Neutrophil (primary cell): ENCODE data around the gene SLC13A3.

Source experiments
- H3K27ac ChIP-seq: fragments of 200-600 bp; sonication (generic); 2 replicates; pipeline ENCODE4 v1.5.1; 2016; ENCODE audit warnings: mild to moderate bottlenecking, moderate library complexity
- H3K27me3 ChIP-seq: fragments of 200-600 bp; sonication (generic); 2 replicates; pipeline ENCODE4 v1.6.0; 2016; ENCODE audit warnings: mild to moderate bottlenecking
- H3K36me3 ChIP-seq: fragments of 200-600 bp; sonication (generic); 2 replicates; pipeline ENCODE4 v1.5.1; 2017
- H3K4me1 ChIP-seq, 2 experiments: fragments of 200-600 bp in 1 of 2; sonication (generic) in 1 of 2; 1 replicate in 1 of 2; 2 replicates in 1 of 2; pipeline versions ENCODE4 v1.5.1 to v1.6.1; 2013 to 2016; ENCODE audit warnings: low read depth in 1 of 2, low read length in 1 of 2, mild to moderate bottlenecking in 1 of 2, moderate library complexity in 1 of 2; ENCODE audit not compliant: control insufficient read depth in 1 of 2, insufficient read depth in 1 of 2
- H3K4me3 ChIP-seq, 2 experiments: fragments of 200-600 bp in 1 of 2; sonication (generic) in 1 of 2; 1 replicate in 1 of 2; 2 replicates in 1 of 2; pipeline ENCODE4 v1.5.1; 2013 to 2016; ENCODE audit warnings: low read depth in 1 of 2, low read length in 1 of 2, mild to moderate bottlenecking in 1 of 2, moderate library complexity in 1 of 2
- H3K9me3 ChIP-seq: fragments of 200-600 bp; sonication (generic); 2 replicates; pipeline ENCODE4 v1.5.1; 2016
- TF ChIP-seq, protein P1 (sequence below): fragments of 200-600 bp; sonication (generic); IDR thresholded peaks from 2 replicates; pipeline ENCODE4 v1.5.1; 2016; ENCODE audit warnings: antibody characterized with exemption

The SLC13A3 gene

DNA sequence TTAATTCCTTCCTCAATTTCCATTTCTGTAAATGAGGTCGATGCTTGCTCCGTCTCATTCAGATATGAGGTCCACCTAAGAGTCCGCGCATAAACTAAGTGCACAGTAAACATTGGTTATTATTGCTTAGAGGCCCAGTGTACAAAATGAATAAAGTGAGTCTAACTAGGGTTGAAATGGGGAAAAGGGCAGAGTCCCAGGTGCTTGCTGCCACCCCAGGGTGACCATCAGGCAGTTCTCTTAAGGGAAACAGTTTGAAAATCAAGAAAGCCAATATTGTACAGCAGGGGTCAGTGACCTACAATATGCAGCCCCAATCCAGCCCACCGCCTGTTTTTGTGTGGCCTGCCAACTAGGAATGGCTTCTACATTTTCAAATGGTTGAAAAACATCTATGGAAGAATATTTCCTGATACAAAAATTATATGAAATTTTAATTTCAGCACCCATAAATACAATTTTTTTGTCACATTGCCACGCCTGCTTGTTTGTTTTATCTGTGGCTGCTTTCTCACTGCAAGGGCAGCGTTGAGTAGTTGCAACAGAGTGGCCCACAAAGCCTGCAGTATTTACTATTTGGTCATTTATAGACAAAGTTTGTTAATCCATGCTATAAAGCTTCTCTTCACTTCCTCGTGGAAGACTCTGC, 43.3 kb downstream of the SLC13A3 start:
- H3K36me3 ChIP-seq, result no peaks in the 10 kb centered on the region
- no peaks in the 10 kb centered on the region for H3K9me3 ChIP-seq
- H3K4me1 ChIP-seq, result no peaks in the 10 kb centered on the region
- TF ChIP-seq, protein P1, sequence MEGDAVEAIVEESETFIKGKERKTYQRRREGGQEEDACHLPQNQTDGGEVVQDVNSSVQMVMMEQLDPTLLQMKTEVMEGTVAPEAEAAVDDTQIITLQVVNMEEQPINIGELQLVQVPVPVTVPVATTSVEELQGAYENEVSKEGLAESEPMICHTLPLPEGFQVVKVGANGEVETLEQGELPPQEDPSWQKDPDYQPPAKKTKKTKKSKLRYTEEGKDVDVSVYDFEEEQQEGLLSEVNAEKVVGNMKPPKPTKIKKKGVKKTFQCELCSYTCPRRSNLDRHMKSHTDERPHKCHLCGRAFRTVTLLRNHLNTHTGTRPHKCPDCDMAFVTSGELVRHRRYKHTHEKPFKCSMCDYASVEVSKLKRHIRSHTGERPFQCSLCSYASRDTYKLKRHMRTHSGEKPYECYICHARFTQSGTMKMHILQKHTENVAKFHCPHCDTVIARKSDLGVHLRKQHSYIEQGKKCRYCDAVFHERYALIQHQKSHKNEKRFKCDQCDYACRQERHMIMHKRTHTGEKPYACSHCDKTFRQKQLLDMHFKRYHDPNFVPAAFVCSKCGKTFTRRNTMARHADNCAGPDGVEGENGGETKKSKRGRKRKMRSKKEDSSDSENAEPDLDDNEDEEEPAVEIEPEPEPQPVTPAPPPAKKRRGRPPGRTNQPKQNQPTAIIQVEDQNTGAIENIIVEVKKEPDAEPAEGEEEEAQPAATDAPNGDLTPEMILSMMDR, result no peak
- no peak overlapping the region for H3K27ac ChIP-seq
- no peak overlapping the region for H3K4me3 ChIP-seq
- peaks cover 5% of the 10 kb centered on the region for H3K27me3 ChIP-seq

DNA sequence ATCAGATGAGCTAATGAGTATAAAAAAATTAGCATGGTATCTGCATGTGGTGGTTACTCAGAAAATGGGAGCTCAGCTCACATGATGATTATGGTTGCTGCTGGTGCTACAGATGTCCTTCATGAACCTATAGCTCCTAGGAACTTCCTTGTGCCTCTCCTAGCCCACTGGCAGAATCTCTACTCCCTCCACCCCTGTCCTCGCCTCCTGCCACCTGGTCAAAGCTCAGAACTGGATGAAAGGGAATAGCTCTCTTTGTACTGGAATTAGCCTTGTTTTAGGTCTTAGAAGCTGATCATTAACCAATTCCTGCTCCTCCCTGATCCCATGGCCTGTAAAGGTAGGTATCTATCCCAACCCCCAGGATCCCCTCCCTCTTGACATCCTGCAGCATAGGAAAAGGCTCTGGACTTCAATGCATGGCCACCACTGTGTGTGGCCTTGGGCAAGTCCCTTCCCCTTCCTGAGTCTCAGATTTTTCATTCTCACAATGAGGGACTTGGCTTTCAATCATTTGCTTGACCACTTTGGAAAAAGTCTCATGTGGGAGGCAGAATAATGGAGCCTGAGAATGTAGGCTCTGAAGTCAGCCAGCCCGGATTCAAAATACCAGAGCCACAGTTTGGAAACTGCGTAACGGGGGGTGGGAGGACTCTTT, 43.9 kb downstream of the SLC13A3 start:
- Histone ChIP-seq H3K4me1 (no peaks in the 10 kb centered on the region), H3K27me3 (peaks cover 5% of the 10 kb centered on the region), H3K27ac (no peak overlapping the region), H3K4me3 (no peak overlapping the region), H3K36me3 (no peaks in the 10 kb centered on the region), H3K9me3 (no peaks in the 10 kb centered on the region)
- TF ChIP-seq, protein P1, result no peak

DNA sequence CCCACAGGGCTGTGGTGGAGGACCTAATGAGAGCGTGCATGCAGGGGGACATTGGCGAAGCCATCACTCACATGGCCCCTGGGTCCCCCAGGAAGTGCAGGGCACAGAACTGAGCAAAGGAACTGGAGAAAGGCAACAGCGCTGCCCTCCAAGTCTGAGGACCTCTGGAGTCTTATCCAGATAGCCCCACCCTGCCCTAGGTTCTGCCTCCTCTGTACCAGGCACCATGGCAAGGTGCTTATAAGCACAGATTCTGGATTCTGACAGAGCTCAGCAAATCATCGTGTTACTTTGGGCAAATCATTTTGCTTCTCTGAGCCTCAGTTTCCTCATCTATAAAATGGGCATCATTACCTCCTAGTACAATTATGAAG, 44.5 kb downstream of the SLC13A3 start:
- TF ChIP-seq, protein P1, result no peak
- Histone ChIP-seq H3K9me3 (no peaks in the 10 kb centered on the region), H3K4me1 (no peaks in the 10 kb centered on the region), H3K36me3 (no peaks in the 10 kb centered on the region), H3K27ac (no peak overlapping the region), H3K27me3 (peaks cover 5% of the 10 kb centered on the region), H3K4me3 (no peak overlapping the region)

DNA sequence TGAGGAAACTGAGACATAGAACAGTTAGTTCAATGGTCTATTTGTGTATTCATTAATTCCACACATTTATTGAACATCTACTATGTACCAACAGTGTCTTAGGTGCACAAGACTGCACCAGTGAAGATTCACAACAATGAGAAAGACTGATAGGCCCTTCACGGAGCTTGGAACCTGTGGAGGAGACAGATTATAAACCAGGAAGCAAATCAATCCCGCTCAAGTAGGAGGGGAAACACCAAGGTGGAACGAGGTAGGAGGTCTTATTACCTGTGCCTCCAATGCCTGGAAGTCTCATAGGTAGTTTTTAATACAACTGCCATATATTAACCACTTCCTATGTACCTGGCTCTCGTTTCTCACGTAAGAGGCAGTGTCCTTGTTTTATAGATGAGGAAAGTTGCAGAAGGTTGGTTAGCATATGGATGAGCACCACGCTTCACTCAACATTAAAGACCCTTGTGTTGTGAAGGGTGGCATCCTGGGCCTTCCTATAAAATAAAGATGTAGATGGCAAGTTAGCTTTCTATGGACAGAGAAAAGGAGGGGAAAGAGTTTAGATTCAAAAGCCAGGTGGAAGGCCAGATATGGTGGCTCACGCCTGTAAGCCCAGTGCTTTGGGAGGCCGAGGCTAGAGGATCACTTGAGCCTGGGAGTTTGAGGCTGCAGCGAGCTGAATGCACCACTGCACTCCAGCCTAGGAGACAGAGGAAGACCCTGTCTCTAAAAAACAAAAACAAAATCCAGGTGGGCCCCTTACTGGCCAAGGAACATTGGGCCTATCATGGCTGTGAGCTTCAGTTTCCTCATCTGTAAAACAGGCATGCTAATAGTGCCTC, 45.1 kb downstream of the SLC13A3 start:
- Histone ChIP-seq H3K36me3 (no peaks in the 10 kb centered on the region), H3K4me1 (no peaks in the 10 kb centered on the region), H3K9me3 (no peaks in the 10 kb centered on the region), H3K27ac (no peak overlapping the region), H3K27me3 (peaks cover under 1% of the 10 kb centered on the region), H3K4me3 (no peak overlapping the region)
- TF ChIP-seq, protein P1, result no peak

DNA sequence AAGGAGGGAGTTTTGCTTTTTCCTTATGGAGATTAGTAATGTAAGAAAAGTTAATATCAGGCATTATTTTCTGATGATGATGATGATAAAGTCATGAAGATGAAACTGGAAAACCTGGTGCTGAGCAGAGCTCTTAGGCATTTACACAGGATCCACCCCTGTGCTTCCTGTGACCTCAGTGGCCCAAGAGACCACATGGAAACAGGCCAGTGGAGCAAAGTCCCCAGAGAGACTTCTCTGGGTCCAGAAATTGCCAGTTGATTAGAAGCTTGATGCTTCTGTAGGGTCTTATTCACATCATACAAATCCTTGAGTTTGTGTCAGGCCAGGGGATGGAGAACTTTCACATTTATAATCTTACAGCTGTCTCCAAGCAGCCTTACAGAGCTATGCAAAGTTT, 46.1 kb downstream of the SLC13A3 start:
- Histone ChIP-seq H3K27me3 (no peaks in the 10 kb centered on the region), H3K27ac (no peak overlapping the region), H3K4me3 (no peak overlapping the region), H3K36me3 (no peaks in the 10 kb centered on the region), H3K9me3 (no peaks in the 10 kb centered on the region), H3K4me1 (no peaks in the 10 kb centered on the region)
- TF ChIP-seq, protein P1, result no peak
